Adrenal gland (tissue), 12 donors: ENCODE data around the gene MRPL3. TPM values are rescaled to one million over a fixed set of nuclear protein-coding genes. Genes with fewer than 3 reads are reported as not detected.

Experiments
- DNase-seq, 7 donors: peaks; one replicate each; pipeline ENCODE4 v3.0.0-alpha.2; 2019 to 2020
- H3K27ac ChIP-seq, 5 donors: fragments of 200-600 bp; sonication (generic) in 4 of 5; 1 replicate in 3 of 5; 2 replicates in 2 of 5; pipeline versions ENCODE4 v1.5.1 to v1.8.0; 2016 to 2020; ENCODE audit warnings: mild to moderate bottlenecking in 1 of 5
- H3K27me3 ChIP-seq: fragments of 200-600 bp; 2 replicates; pipeline ENCODE4 v1.8.0; 2021
- H3K36me3 ChIP-seq, 2 donors: fragments of 200-600 bp; replicated peaks in 1 of 2; 1 replicate in 1 of 2; 2 replicates in 1 of 2; pipeline versions ENCODE4 v1.5.1 to v1.8.0; 2018 to 2022
- H3K4me1 ChIP-seq, 2 donors: fragments of 200-600 bp; replicated peaks in 1 of 2; 1 replicate in 1 of 2; 2 replicates in 1 of 2; pipeline versions ENCODE4 v1.5.1 to v1.8.0; 2018 to 2021
- H3K4me3 ChIP-seq, 4 donors: fragments of 200-600 bp; sonication (generic) in 3 of 4; one replicate each; pipeline ENCODE4 v1.5.1; 2016 to 2018
- H3K9me3 ChIP-seq, 3 donors: fragments of 200-600 bp; sonication (generic) in 1 of 3; replicated peaks in 1 of 3; 1 replicate in 2 of 3; 2 replicates in 1 of 3; pipeline versions ENCODE4 v1.5.1 to v1.8.0; 2016 to 2021
- POLR2A ChIP-seq, 2 donors: fragments of 450-650 bp; IDR thresholded peaks; one replicate each; pipeline ENCODE4 v1.6.1; 2017; ENCODE audit warnings: antibody characterized with exemption in 2 of 2, mild to moderate bottlenecking in 2 of 2, moderate library complexity in 1 of 2
- WGBS, 4 donors: extraction: QIAGEN DNeasy Blood & Tissue Kit in 2 of 4; methylation state at CpG; one replicate each; pipeline versions ENCODE4 v1.1.5 to v1.1.7; 2013 to 2017; 5-methylcytosine and 5-hydroxymethylcytosine counted together
- intact Hi-C, 2 donors: fragments of 100-400 bp; cut with DNase I; formaldehyde crosslinking; loops; one replicate each; pipeline versions ENCODE4 v1.14.1 to v1.15.0; 2022 to 2023
- polyA plus RNA-seq, 3 donors: library from polyadenylated mRNA; stranded (reverse); fragments of 200-250 nt in 2 of 3; fragments of 350-450 nt in 1 of 3; fragmentation: Illumina TruSeq in 1 of 3; extraction: RNeasy Lipid Tissue Mini Kit (QIAGEN cat#74804) in 1 of 3; gene quantifications; one replicate each; pipeline ENCODE4 v1.2.3, GENCODE V29; 2013 to 2014
- total RNA-seq, 9 donors: library from RNA; depleted of rRNA in 4 of 9; stranded (reverse); fragments of >200 nt in 4 of 9; fragments of 120-200 nt in 1 of 9; fragmentation: NEBNext Ultra II Directional in 1 of 9; extraction: Animal tissue kit (Norgen Biotek cat#: 25700) in 1 of 9; gene quantifications; one replicate each; pipeline versions ENCODE4 v1.1.0 to v1.2.4, GENCODE V29; 2013 to 2023
- TF ChIP-seq, protein P1 (sequence below), 6 experiments: fragments of 450-650 bp in 4 of 6; fragments of 200-600 bp in 2 of 6; sonication (generic) in 1 of 6; IDR thresholded peaks; 1 replicate in 5 of 6; 2 replicates in 1 of 6; pipeline versions ENCODE4 v1.5.1 to v1.8.0; 2016 to 2021; ENCODE audit warnings: antibody characterized with exemption in 6 of 6, mild to moderate bottlenecking in 2 of 6, moderate library complexity in 1 of 6
- donor health status: healthy with polysubstance abuse.
- donor health status: Bipolar disorder and iron deficiency.
- donor health status: DM: yes; HTN: yes; CAD: no.
- donor health status: DM: no; HTN: no; CAD: no.
- donor health status: DM: no; HTN: no; CAD: no.
- donor health status: DM: yes; HTN: yes; CAD: no.

MRPL3 gene
- total and polyA plus RNA-seq, 12 donors: 48.4 to 195 (median 70.6) TPM

DNA sequence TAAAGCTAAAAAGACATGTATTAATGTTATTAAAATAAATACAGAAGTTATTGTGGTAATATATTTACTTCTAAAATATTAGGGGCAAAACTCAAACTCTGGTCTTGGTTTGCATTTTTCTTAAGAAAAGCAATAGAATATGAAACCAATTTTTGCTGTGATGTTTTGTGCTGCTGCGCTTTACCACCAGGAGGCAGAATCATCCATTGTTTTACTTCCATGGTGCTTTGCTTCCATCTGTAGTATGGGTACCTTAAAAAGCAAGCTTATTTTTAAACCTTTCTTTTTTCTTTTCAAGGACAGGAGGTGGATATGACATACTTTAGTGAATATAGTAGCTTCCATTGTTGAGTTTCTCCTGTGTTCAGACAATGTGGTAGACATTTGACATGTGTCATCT lies 46.6 kb upstream of the MRPL3 start:
- Histone ChIP-seq H3K27ac (no peak overlapping the region), H3K4me1 (peaks cover under 1 to 7% of the 10 kb centered on the region in 2 donors), H3K36me3 (no peaks in the 10 kb centered on the region), H3K27me3 (no peaks in the 10 kb centered on the region), H3K4me3 (no peak overlapping the region), H3K9me3 (no peaks in the 10 kb centered on the region)
- 91 to 97% (median 94%) methylated on average over 1 of the region's 1 CpG for WGBS, 4 donors
- intact Hi-C loops: no loop called here
- no peak for DNase-seq
- TF ChIP-seq, protein P1, sequence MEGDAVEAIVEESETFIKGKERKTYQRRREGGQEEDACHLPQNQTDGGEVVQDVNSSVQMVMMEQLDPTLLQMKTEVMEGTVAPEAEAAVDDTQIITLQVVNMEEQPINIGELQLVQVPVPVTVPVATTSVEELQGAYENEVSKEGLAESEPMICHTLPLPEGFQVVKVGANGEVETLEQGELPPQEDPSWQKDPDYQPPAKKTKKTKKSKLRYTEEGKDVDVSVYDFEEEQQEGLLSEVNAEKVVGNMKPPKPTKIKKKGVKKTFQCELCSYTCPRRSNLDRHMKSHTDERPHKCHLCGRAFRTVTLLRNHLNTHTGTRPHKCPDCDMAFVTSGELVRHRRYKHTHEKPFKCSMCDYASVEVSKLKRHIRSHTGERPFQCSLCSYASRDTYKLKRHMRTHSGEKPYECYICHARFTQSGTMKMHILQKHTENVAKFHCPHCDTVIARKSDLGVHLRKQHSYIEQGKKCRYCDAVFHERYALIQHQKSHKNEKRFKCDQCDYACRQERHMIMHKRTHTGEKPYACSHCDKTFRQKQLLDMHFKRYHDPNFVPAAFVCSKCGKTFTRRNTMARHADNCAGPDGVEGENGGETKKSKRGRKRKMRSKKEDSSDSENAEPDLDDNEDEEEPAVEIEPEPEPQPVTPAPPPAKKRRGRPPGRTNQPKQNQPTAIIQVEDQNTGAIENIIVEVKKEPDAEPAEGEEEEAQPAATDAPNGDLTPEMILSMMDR (IDR thresholded peaks at IDR 0.05): peak in 4 of 6 experiments; percentile 6 to 32 (median 18)
- TF ChIP-seq POLR2A (IDR thresholded peaks at IDR 0.05): no peak

DNA sequence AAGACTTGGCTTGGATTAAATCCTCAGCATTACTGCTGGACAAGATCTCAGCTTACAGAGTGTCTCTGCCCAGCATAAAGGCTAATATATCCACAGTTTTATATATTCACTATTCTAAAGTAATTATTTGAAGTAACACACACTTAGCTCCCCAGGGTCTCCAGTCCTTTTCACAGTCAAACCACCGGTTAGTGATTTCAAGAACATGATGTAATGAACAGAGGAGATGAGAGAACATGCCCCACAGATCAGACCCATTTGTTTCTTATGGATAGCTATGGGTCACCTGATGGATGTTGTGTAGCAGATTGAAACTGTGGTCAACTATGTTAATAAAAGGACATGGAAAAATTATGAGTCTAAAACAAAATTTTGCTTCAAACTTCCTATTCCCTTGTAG lies 44.8 kb upstream of the MRPL3 start:
- 81 to 95% (median 86%) methylated on average over 1 of the region's 1 CpG for WGBS, 4 donors
- no peaks in the 10 kb centered on the region for H3K9me3 ChIP-seq
- H3K4me3 ChIP-seq: no peak overlapping the region
- no peak overlapping the region for H3K27ac ChIP-seq
- TF ChIP-seq POLR2A (IDR thresholded peaks at IDR 0.05): no peak
- TF ChIP-seq, protein P1 (IDR thresholded peaks at IDR 0.05): no peak
- no peak for DNase-seq
- peaks cover 10% of the 10 kb centered on the region in 2 donors for H3K4me1 ChIP-seq
- intact Hi-C loops: no loop called here
- H3K36me3 ChIP-seq: no peaks in the 10 kb centered on the region
- H3K27me3 ChIP-seq: no peaks in the 10 kb centered on the region

DNA sequence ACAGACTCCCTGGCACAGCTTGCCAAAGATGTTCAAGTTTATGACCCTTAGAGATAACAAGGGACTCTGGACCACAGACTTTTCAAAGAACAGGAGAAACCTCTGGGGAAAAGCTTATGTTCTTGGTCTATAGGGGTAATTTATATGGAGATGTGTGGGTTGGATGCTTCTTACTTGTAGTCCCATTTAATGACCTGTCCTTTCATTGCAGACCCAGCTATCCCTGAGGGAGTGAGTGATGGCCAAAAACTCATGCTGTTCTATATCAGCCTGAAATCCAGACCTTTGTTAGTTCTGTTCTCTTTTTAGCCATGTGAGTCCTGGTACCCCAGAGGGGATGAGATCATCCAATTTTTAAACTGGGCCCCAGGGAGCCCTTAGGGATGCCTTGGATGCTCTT lies 43.7 kb upstream of the MRPL3 start:
- no peak for DNase-seq
- intact Hi-C loops: no loop called here
- H3K27me3 ChIP-seq: no peaks in the 10 kb centered on the region

DNA sequence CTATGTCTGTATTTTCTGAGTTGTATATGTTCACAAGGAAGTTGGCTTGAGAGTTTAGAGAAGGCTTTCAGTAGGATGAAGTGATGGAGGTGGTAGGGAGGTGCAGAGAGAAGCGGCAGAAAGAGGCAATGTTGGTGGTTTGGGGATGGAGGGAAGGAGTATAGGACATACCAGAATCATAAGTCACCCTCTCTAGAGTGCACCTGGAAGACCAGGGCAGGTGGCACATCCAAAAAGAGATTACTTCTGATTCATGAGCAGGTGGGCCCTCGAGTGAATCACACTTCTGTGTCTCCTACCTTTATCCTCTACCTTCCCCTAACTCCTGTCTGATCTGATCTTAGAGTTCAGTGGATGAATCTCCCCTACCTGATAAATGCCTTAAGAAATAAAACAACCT lies 41.8 kb upstream of the MRPL3 start:
- H3K36me3 ChIP-seq: no peaks in the 10 kb centered on the region
- DNase-seq: no peak
- no peaks in the 10 kb centered on the region for H3K9me3 ChIP-seq
- intact Hi-C loops: no loop called here
- TF ChIP-seq, protein P1 (IDR thresholded peaks at IDR 0.05): no peak
- no peak for TF ChIP-seq POLR2A (IDR thresholded peaks at IDR 0.05)
- H3K4me3 ChIP-seq: no peak overlapping the region
- H3K27ac ChIP-seq: peak overlapping the region in 2 of 5 donors; percentile 39 to 45
- 89 to 100% (median 93%) methylated on average over 2 of the region's 2 CpGs for WGBS, 4 donors
- H3K27me3 ChIP-seq: no peaks in the 10 kb centered on the region
- peaks cover 7 to 10% of the 10 kb centered on the region in 2 donors for H3K4me1 ChIP-seq

More for the DNA sequence above, 43.7 kb upstream of the MRPL3 start:
- no peak overlapping the region for H3K27ac ChIP-seq
- no peak for TF ChIP-seq POLR2A (IDR thresholded peaks at IDR 0.05)
- TF ChIP-seq, protein P1 (IDR thresholded peaks at IDR 0.05): no peak
- peaks cover 7 to 10% of the 10 kb centered on the region in 2 donors for H3K4me1 ChIP-seq
- no peak overlapping the region for H3K4me3 ChIP-seq
- no peaks in the 10 kb centered on the region for H3K9me3 ChIP-seq
- no peaks in the 10 kb centered on the region for H3K36me3 ChIP-seq
